ENCODE measurements around the gene SLC15A1.
A peak's percentile ranks its signal among the peaks of the same experiment; 100 is the strongest.

SLC15A1 gene

GRCh38 chr13:98690348-98691022 lies 62.0 kb downstream of the SLC15A1 start:
- no peak for DNase-seq

- no peak for DNase-seq
Measured at GRCh38 chr13:98689347-98689968, 63.0 kb downstream of the SLC15A1 start.

- no peak for DNase-seq
Measured at GRCh38 chr13:98688373-98688772, 64.1 kb downstream of the SLC15A1 start.

DNA sequence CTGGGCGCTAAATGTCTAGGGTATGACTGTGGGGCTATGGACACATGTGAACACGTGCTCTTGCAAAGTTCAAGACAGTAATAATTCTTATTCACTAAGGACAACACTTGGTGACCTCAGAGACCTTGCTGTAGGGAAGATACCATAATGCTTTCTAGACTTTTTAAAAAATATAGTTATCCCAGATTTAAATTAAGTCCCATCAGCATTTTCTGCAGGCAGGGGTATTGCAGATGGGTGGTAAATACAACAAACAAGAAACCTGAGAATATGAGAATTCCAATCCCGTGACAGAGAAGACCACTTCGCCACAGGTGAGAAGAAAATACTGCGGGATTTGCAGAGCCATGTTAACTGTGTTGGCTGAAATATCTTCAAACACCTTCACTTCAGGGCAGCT lies 65.2 kb downstream of the SLC15A1 start:
- DNase-seq: no peak

DNA sequence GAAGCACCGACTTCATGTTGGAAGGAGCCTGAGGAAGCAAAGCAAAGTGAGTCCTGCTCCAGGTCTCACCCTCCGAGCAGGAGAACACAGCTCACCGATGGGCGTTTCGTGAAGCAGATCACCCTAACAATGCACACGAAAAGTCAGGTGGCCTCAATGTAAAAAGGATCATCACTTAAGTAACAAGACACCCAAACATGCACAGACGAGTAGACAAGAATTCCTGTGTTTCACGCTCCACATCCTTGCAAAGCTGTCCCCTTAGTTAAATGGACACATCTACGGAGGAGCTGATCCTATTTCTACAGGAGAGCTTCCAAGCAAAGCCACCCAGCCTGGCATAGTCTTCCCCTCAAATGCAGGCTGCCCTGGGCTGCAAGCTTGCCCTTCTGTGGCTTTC lies 66.2 kb downstream of the SLC15A1 start:
- DNase-seq: no peak

- DNase-seq: no peak
Measured at GRCh38 chr13:98685146-98685545, 67.3 kb downstream of the SLC15A1 start.

DNA sequence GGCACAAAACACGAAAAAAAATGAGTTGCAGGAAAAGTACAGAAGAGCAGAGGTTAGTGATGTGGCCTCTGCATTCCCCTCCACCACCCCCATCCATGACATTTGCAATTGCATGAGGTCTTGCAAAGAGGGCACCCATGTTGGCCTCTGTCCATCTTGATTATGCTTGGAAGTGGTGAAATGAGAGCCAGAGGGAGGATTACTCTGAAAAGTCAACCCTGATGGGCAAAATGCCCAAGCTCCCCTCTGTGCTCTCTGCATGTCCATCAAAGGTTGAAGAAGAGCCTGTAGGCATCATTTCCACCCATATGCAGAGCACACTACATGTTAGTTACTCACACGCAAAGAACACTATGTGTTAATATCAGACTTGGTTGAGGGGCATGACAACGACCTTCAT lies 71.4 kb downstream of the SLC15A1 start:
- DNase-seq: no peak

DNA sequence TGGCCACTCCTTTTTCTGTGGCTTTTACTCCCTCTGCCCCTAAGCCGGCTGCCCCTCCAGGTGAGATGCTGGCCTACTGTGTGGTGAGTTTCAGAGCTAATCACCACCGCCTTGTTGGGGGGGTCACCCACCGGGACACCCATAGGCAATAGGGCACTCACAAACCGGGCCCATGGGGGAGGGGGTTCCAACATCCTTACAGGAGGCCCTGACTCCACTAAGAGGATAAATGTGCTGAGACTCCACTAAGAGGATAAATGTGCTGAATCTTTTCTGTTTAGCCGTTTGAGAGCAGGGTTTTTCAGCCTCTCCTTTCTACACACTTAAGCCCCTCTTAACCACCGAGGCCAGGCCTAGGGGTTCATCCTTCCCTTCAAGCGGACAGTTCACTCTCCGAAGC lies 73.7 kb downstream of the SLC15A1 start:
- no peak for DNase-seq

- no peak for DNase-seq
Measured at GRCh38 chr13:98677398-98677797, 75.1 kb downstream of the SLC15A1 start.

- no peak for DNase-seq
Measured at GRCh38 chr13:98676239-98676638, 76.2 kb downstream of the SLC15A1 start.

DNA sequence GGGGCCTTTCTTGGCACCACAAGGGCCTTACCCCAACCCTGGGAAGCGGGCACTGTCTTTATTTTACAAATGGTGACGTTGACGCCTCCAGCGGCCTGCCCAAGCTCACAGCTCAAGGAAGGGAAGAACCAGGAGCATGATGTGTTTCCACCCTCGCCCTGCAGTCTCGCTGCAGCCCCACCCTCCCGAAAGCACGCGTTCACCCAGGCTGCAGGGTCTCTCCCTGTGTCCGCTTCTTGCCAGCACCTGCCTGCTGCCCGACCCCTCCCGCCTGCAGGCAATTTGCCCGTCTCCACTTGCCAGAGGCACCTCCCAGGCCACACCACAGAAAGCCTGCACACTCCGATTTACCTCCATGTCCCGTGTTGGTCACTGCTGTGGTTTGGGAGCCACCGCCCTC lies 76.6 kb downstream of the SLC15A1 start:
- no peak for DNase-seq

- DNase-seq: no peak
Measured at GRCh38 chr13:98675066-98675465, 77.4 kb downstream of the SLC15A1 start.

DNA sequence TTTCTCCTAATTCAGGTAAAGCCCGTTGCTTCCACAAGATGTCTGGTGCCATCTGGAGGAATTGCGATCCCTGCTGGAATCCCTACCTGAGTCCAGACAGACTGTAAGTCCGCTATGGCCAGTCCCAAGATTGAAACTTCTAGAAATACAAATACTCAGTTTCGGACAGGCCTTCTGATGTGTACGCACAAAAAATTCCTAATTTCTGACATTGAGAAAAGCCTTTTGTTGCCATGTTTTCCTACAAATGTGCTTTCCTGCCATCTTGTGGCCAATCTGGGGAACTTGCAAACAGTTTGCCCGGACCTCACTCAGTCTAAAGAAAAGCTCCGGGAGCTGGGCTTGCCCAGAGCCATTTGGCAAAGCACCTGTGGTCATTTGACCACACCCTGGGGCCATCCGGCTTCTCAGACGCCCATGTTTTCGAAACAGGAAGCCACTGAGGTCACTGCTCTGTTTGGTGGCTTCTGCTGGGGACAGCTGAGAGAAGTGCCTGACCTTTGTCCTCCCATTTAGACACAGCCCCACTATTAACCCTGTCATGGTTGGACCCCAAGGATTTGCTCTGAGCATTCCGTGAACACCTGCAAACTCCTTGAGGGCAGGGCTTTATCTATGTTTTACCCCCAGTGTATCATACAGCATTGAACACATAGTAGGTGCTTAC lies 79.4 kb downstream of the SLC15A1 start:
- DNase-seq: peak; percentile 49

DNA sequence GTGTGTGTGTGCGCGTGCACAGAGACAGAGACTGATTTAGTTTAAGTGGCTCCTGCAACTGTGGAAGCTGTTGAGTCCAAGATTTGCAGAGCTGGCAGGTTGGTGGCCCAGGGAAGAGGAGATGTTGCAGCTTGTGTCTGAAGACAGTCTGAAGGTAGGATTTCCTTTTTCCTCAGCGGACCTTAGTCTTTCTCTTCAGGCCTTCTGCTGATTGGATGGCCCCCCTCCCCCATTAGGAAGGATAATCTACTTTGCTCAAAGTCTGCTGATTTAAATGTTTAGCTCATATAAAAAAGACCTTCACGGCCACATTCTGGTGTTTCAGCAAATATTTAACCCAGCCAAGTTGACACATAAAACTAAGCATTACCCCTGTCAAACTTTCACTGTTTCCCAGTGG lies 84.3 kb downstream of the SLC15A1 start:
- no peak for DNase-seq

- no peak for DNase-seq
Measured at GRCh38 chr13:98665638-98665995, 86.9 kb downstream of the SLC15A1 start.

GRCh38 chr13:98664924-98665637 lies 87.4 kb downstream of the SLC15A1 start:
- no peak for DNase-seq

DNA sequence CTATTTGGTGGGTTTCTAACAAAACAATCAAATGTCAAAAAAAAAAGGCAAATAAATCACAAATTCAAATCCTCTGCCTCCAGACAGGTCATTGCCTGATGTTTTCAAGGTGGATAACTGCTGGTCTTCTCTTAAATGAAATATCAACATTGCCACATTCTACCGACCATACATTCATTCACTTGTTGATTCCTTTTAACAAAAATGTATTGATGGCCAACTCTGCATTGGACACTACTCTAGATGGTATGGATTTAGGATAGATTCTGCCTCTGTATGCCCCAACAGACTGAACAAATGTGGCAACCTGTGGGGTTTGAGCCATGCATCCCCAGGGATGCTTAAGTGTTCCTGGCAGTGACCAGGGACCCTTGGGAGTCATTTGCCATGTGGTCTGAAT lies 88.0 kb downstream of the SLC15A1 start:
- DNase-seq: no peak

GRCh38 chr13:98664047-98664446 lies 88.4 kb downstream of the SLC15A1 start:
- DNase-seq: no peak

GRCh38 chr13:98658131-98658530 lies 94.3 kb downstream of the SLC15A1 start:
- no peak for DNase-seq

DNA sequence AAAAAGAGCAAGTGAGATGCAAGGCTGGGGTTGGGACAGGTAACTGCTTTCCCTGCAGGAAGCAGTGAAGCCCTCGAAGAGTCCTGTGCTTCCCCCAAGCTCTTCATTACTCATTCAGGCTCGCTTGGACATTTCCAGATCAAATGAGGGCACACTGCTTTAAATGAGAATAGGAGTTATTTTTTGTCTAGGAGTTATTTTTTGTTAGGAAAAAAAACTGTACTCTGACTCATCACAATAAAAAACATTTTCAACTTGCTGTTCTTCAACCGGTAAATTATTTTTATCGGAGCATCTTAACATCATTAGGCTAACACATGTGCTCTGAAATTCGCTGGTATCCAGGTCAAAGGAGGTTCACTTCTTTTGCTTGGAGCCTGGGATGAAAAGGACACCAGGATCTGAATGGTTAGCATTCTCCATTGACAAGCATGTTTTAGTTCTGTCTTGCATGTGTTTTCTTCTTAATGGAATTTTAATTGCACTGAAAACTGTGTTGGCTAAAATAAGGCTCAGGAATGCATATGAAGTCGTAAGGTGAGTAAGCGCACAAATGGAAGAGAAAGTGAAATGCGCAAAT lies 94.9 kb downstream of the SLC15A1 start:
- DNase-seq: no peak

- DNase-seq: no peak
Measured at GRCh38 chr13:98656223-98656622, 96.2 kb downstream of the SLC15A1 start.

DNA sequence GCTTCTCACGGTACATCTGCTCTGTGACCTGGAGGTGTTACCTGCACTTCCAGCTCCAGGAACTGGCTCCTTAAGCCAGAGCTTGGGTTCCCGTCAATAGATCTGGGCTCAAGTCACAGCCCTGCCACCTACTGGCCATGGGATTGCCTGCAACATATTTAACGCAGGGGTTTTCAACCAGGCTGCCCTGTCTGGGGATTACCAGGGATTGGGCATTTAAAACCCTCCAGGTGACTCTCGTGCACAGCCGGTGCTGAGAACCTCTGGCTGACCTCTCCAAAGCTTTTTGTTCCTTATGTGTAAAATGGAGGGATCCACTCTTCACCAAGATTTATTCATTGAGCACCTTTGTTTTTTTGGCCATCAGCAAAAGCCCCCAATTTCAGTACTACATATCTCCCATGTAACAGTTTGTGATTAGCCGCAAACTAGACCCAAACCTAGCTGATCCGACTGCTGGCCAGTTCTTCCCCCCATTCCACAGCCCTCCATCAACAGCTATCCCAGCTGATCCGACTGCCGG lies 98.9 kb downstream of the SLC15A1 start:
- DNase-seq: peak; percentile 75
